HL-60 (cell line): ENCODE measurements around the gene CNBP.
"Not testable (repeated sequence)": the region's sequence is repeated elsewhere in the genome, so short reads cannot be mapped to it uniquely, and the experiment has no call there.

Source experiments
- DNase-seq, 2 experiments: peaks; one replicate each; pipeline ENCODE4 v3.0.0-alpha.2; 2010 to 2020; ENCODE audit warnings: low read depth in 1 of 2, low spot score in 1 of 2
- H3K27ac ChIP-seq: fragments of 250-450 bp; sonication (Bioruptor Pico); replicated peaks from 2 replicates; pipeline ENCODE4 v1.5.1; 2020; ENCODE audit warnings: mild to moderate bottlenecking, moderate library complexity
- H3K27me3 ChIP-seq: fragments of 250-450 bp; sonication (Bioruptor Pico); 2 replicates; pipeline ENCODE4 v1.5.1; 2021; ENCODE audit warnings: mild to moderate bottlenecking, moderate library complexity; ENCODE audit not compliant: insufficient read depth, poor library complexity, severe bottlenecking
- H3K4me3 ChIP-seq: replicated peaks from 2 replicates; pipeline ENCODE4 v1.5.1; 2011; ENCODE audit warnings: mild to moderate bottlenecking, control low read depth, low read length; ENCODE audit not compliant: insufficient read depth
- GABPA ChIP-seq: IDR thresholded peaks from 2 replicates; pipeline ENCODE4 v1.6.1; 2012; ENCODE audit warnings: low read depth
- POLR2AphosphoS5 ChIP-seq: IDR thresholded peaks from 2 replicates; pipeline ENCODE4 v1.6.1; 2012; ENCODE audit warnings: low read depth
- SPI1 ChIP-seq: IDR thresholded peaks from 2 replicates; pipeline ENCODE4 v1.6.1; 2012; ENCODE audit warnings: low read depth, mild to moderate bottlenecking, borderline replicate concordance
- TF ChIP-seq, protein P1 (sequence below): IDR thresholded peaks from one replicate; pipeline ENCODE4 v1.5.1; 2011; ENCODE audit warnings: low read length, control low read depth, inconsistent platforms; ENCODE audit not compliant: insufficient read depth
- TF ChIP-seq, protein P2 (sequence below): IDR thresholded peaks from 2 replicates; pipeline ENCODE4 v1.6.1; 2012; ENCODE audit warnings: low read depth; ENCODE audit not compliant: insufficient replicate concordance

The CNBP gene

DNA sequence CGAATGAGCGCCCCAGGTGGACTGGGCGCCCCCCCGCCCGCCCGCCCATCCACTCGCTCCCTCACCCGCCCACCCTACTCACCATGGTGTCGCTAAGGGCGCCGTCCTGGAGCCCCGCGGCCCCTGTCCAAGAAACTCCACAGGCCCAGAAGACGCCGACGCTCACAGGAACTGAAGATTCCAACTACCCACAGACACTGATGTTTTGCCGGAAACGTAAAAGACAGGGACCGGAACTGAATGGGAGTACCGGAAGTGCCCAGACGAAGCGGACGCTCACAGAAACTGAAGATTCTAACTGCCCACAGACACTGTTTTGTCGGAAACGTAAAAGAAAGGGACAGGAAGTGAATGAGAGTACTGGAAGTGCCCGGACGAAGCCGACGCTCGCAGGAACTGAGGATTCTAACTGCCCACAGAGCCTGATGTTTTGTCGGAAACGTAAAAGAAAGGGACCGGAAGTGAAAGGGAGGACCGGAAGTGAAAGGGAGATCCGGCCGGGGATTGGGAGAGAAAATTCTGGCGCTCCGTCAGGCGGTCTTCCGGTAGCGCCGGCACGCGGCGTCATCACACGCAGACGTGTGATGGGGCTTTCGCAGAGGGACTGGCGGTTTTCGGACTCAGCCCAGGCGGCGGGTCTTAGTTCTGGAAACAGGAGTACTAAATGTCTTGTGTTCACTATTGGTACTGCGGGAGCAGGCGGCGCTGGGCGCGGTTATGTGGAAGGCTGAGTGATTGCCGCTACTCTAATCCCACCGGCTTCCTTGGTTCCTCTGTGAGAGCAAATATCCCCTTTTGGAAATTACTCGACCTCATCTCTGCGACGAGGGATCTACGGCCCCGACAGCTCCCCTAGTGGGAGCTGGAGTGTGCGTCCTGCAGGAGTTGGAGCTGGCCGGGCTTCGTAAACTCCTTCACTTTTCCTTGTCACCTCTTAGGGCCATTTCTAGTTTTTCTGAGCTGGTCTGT lies 22.5 kb downstream of the CNBP start, which contains the start of gene ISY1:
ISY1 (minus strand) TSS at position 173 of the 969 bp plus-strand sequence; CDS start at position 85, 88 bp downstream.
- Histone ChIP-seq H3K27me3 (no peaks in the 10 kb centered on the region), H3K4me3 (peak within 1 kb of the TSS; percentile 95), H3K27ac (peak within 1 kb of the TSS; percentile 94)
- peak; percentile 90 to 93 for DNase-seq
- TF ChIP-seq GABPA (peak; percentile 100), POLR2AphosphoS5 (peak; percentile 94), SPI1 (peak; percentile 34; the same call in 1 of the 2 replicates)
- TF ChIP-seq, protein P1, sequence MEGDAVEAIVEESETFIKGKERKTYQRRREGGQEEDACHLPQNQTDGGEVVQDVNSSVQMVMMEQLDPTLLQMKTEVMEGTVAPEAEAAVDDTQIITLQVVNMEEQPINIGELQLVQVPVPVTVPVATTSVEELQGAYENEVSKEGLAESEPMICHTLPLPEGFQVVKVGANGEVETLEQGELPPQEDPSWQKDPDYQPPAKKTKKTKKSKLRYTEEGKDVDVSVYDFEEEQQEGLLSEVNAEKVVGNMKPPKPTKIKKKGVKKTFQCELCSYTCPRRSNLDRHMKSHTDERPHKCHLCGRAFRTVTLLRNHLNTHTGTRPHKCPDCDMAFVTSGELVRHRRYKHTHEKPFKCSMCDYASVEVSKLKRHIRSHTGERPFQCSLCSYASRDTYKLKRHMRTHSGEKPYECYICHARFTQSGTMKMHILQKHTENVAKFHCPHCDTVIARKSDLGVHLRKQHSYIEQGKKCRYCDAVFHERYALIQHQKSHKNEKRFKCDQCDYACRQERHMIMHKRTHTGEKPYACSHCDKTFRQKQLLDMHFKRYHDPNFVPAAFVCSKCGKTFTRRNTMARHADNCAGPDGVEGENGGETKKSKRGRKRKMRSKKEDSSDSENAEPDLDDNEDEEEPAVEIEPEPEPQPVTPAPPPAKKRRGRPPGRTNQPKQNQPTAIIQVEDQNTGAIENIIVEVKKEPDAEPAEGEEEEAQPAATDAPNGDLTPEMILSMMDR, result peak; percentile 96
- TF ChIP-seq, protein P2, sequence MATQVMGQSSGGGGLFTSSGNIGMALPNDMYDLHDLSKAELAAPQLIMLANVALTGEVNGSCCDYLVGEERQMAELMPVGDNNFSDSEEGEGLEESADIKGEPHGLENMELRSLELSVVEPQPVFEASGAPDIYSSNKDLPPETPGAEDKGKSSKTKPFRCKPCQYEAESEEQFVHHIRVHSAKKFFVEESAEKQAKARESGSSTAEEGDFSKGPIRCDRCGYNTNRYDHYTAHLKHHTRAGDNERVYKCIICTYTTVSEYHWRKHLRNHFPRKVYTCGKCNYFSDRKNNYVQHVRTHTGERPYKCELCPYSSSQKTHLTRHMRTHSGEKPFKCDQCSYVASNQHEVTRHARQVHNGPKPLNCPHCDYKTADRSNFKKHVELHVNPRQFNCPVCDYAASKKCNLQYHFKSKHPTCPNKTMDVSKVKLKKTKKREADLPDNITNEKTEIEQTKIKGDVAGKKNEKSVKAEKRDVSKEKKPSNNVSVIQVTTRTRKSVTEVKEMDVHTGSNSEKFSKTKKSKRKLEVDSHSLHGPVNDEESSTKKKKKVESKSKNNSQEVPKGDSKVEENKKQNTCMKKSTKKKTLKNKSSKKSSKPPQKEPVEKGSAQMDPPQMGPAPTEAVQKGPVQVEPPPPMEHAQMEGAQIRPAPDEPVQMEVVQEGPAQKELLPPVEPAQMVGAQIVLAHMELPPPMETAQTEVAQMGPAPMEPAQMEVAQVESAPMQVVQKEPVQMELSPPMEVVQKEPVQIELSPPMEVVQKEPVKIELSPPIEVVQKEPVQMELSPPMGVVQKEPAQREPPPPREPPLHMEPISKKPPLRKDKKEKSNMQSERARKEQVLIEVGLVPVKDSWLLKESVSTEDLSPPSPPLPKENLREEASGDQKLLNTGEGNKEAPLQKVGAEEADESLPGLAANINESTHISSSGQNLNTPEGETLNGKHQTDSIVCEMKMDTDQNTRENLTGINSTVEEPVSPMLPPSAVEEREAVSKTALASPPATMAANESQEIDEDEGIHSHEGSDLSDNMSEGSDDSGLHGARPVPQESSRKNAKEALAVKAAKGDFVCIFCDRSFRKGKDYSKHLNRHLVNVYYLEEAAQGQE, result no peak

DNA sequence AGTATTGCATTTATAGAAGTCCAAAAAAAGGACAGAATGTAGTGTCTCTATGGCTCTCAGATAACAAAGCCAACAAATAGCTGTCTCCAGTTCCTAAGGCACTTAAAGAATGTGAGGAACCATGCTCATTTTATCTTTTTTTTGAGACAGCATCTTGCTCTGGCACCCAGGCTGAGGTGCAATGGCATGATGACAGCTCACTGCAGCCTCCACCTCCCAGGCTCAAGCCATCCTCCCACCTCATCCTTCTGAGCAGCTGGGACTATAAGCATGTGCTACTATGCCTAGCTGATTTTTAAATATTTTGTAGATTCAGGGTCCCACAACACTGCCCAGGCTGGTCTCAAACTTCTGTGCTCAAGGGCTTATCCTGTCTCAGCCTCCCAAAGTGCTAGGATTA lies 38.9 kb downstream of the CNBP start:
- DNase-seq, result no peak
- no peak overlapping the region for H3K4me3 ChIP-seq
- H3K27ac ChIP-seq, result no peak overlapping the region
- no peaks in the 10 kb centered on the region for H3K27me3 ChIP-seq
- TF ChIP-seq GABPA, result no peak
- TF ChIP-seq, protein P1, result no peak
- no peak for TF ChIP-seq POLR2AphosphoS5
- no peak for TF ChIP-seq SPI1
- TF ChIP-seq, protein P2, result no peak

DNA sequence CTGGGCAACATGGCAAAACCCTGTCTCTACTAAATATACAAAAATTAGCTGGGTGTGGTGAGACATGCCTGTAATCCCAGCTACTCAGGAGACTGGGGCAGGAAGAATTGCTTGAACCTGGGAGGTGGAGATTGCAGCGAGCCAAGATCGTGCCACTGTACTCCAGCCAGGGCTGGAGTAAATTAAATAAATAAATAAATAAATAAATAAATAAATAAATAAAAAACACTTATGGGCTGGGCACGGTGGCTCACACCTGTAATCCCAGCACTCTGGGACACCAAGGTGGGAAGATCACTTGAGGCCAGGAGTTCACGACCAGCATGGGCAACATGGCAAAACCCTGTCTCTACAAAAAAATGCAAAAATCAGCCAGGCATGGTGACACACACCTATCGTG lies 42.7 kb downstream of the CNBP start:
- not testable (repeated sequence) for H3K4me3 ChIP-seq, H3K27me3 ChIP-seq, H3K27ac ChIP-seq, DNase-seq

DNA sequence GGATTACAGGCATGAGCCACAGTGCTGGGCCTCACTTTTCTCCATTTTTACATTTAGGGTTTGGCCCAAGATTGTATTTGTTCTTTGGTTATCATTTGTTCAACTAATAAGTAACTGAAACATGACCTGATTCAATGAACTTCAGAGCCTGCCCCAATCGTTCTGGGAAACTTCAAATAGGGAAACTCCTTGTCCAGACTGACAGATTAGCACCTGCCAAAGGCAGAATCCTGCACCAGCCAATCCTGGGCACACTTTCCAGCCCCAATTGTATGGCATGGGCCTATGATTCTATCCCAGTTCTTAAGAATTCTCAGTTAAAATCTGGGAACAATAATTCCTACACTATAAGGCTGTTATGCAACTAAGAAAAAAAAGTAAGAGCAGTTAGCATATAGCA lies 43.8 kb downstream of the CNBP start:
- H3K4me3 ChIP-seq, result no peak overlapping the region
- no peak for TF ChIP-seq GABPA
- TF ChIP-seq, protein P2, result no peak
- no peak for TF ChIP-seq POLR2AphosphoS5
- TF ChIP-seq, protein P1, result no peak
- TF ChIP-seq SPI1, result no peak
- DNase-seq, result no peak
- no peak overlapping the region for H3K27ac ChIP-seq
- H3K27me3 ChIP-seq, result no peaks in the 10 kb centered on the region

DNA sequence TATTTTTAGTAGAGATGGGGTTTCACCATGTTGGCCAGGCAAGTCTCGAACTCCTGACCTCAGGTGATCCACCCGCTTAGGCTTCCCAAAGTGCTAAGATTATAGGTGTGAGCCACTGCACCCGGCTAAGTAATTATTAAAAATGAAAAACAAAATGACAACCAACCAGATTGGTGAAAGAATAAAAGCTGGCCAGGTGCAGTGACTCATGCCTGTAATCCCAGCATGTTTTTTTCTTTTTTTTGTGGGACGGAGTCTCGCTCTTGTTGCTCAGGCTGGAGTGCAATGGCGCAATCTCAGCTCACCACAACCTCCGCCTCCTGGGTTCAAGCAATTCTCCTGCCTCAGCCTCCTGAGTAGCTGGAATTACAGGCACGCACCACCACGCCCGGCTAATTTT lies 47.4 kb downstream of the CNBP start:
- H3K4me3 ChIP-seq, H3K27ac ChIP-seq, DNase-seq, H3K27me3 ChIP-seq: not testable (repeated sequence)
